Memory B cell (primary cell): Measurements from ENCODE around the gene UST.

Source experiments
- ATAC-seq: fragments of 150-1000 bp; cut with Tn5 transposase; 2 replicates; pipeline ENCODE4 v1.10.0; 2021; ENCODE audit warnings: low read depth, mild to moderate bottlenecking, moderate library complexity
- DNase-seq, 2 donors: peaks; one replicate each; pipeline ENCODE4 v3.0.0; 2022; ENCODE audit warnings: low spot score in 2 of 2
- H3K27ac Mint-ChIP-seq: one replicate; pipeline ENCODE4 v1.8.0; 2022; ENCODE audit warnings: mild to moderate bottlenecking, moderate library complexity, mixed read lengths
- H3K27me3 Mint-ChIP-seq: one replicate; pipeline ENCODE4 v1.8.0; 2022; ENCODE audit warnings: mixed read lengths
- H3K36me3 Mint-ChIP-seq: one replicate; pipeline ENCODE4 v1.8.0; 2022; ENCODE audit warnings: mild to moderate bottlenecking, mixed read lengths
- H3K4me1 Mint-ChIP-seq: one replicate; pipeline ENCODE4 v1.8.0; 2022; ENCODE audit warnings: mixed read lengths
- H3K4me3 Mint-ChIP-seq: one replicate; pipeline ENCODE4 v1.8.0; 2022; ENCODE audit warnings: mild to moderate bottlenecking, moderate library complexity, mixed read lengths
- H3K9me3 Mint-ChIP-seq: one replicate; pipeline ENCODE4 v1.8.0; 2022; ENCODE audit warnings: mixed read lengths

The UST gene

DNA sequence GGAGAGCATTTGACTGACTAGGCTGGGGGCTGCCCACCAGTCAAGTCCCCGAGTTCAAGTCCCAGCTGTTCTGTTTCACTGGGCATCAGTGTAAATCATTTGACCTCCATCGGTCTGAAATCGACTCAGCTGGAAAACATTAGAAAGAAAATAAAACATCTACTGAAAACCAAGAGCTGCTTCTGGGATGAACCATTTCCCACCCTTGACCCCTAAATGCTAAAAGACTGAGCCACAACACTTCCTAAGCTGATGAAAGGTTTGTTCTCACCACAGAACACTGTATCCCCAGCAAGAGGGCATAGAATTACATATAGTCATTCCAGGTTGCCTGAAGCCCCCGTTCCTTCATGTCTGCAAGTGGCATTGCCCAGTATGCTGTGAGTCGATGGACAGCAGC is 333.7 kb downstream of the UST start:
- Mint-ChIP-seq H3K4me1 (peaks cover 4% of the 10 kb centered on the region), H3K27me3 (no peaks in the 10 kb centered on the region), H3K4me3 (no peak overlapping the region), H3K9me3 (no peaks in the 10 kb centered on the region), H3K36me3 (peaks cover 4% of the 10 kb centered on the region), H3K27ac (no peak overlapping the region)
- DNase-seq (no peak), ATAC-seq (no peak)

DNA sequence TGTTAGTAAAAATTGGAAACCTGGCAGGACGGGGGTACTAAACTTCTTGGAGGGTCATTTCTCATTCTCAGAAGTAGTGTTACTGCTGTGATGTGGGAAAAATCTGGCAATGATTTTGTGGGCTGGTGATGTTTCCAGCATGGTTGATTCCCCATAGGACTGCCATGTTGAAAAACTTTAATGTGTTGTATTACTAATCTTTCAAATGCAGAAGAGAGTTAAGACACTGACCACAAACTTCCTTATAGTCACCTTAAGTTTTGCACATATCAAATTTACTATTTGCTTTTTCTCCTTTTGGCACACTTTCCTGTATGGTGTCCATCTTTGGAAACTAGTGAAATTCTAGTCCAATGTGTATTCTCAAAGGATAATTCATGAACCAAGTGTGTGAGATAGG is 334.5 kb downstream of the UST start:
- H3K27ac Mint-ChIP-seq = no peak overlapping the region
- no peaks in the 10 kb centered on the region for H3K9me3 Mint-ChIP-seq
- H3K27me3 Mint-ChIP-seq = no peaks in the 10 kb centered on the region
- H3K4me1 Mint-ChIP-seq = peaks cover 4% of the 10 kb centered on the region
- ATAC-seq (no peak), DNase-seq (no peak)
- peaks cover 4% of the 10 kb centered on the region for H3K36me3 Mint-ChIP-seq
- H3K4me3 Mint-ChIP-seq = no peak overlapping the region

GRCh38 chr6:149082320-149082719 is 335.5 kb downstream of the UST start:
- Mint-ChIP-seq H3K4me3 (no peak overlapping the region), H3K4me1 (peaks cover 4% of the 10 kb centered on the region), H3K36me3 (peaks cover 4% of the 10 kb centered on the region), H3K27me3 (no peaks in the 10 kb centered on the region), H3K9me3 (no peaks in the 10 kb centered on the region), H3K27ac (no peak overlapping the region)
- peak; percentile 90 for ATAC-seq
- DNase-seq = peak; percentile 66 to 67

GRCh38 chr6:149084026-149084425 is 337.2 kb downstream of the UST start:
- no peak overlapping the region for H3K4me3 Mint-ChIP-seq
- DNase-seq (no peak), ATAC-seq (no peak)
- no peak overlapping the region for H3K27ac Mint-ChIP-seq
- H3K36me3 Mint-ChIP-seq = no peaks in the 10 kb centered on the region
- no peaks in the 10 kb centered on the region for H3K27me3 Mint-ChIP-seq
- H3K4me1 Mint-ChIP-seq = peaks cover 4% of the 10 kb centered on the region
- H3K9me3 Mint-ChIP-seq = no peaks in the 10 kb centered on the region

- Mint-ChIP-seq H3K27me3 (no peaks in the 10 kb centered on the region), H3K36me3 (no peaks in the 10 kb centered on the region), H3K4me3 (no peak overlapping the region), H3K27ac (no peak overlapping the region), H3K9me3 (no peaks in the 10 kb centered on the region), H3K4me1 (peaks cover 4% of the 10 kb centered on the region)
- no peak for ATAC-seq
- no peak for DNase-seq
Measured at GRCh38 chr6:149084808-149085556, 338.2 kb downstream of the UST start.

DNA sequence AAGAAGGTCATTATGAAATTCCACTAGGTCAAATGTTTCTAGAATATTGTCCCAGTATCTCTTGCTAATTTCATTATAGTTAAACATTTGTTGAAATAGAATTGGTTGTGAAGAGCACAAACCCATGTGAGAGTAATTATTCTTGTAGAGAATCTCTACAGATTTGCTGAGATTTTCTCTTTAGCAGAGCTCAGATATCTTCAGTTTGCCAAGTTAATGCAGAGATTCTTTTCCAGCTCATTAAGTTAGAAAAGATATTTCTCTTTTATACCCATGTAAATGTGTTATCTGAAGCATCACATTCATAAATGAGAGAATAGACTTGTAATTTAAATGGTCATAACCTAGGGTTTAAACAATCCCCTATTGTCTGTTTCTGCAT is 338.7 kb downstream of the UST start:
- Mint-ChIP-seq H3K36me3 (no peaks in the 10 kb centered on the region), H3K27ac (no peak overlapping the region), H3K27me3 (no peaks in the 10 kb centered on the region), H3K9me3 (no peaks in the 10 kb centered on the region), H3K4me3 (no peak overlapping the region), H3K4me1 (peaks cover 4% of the 10 kb centered on the region)
- DNase-seq (no peak), ATAC-seq (no peak)

DNA sequence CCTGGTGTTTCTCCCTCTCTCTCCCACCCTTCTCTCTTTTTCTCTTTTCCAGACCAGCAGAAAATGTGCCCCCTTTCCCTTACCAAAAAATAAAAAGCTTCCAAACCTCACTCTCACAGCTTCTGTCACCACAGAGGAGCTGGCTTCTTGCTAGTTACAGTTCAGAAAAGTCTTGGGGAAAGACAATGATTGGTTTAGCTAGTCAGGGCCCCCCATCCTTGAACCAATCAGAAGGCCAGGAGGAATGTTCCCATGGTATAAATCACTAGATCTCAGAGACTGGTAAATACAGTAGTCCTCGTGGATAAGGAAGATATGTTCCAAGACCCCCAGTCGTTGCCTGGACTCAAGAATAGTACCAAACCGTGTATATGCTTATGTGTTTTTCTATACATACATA is 339.5 kb downstream of the UST start:
- Mint-ChIP-seq H3K9me3 (no peaks in the 10 kb centered on the region), H3K27ac (no peak overlapping the region), H3K36me3 (no peaks in the 10 kb centered on the region), H3K4me1 (peaks cover 3% of the 10 kb centered on the region), H3K4me3 (no peak overlapping the region), H3K27me3 (no peaks in the 10 kb centered on the region)
- DNase-seq = no peak
- ATAC-seq = no peak

GRCh38 chr6:149087898-149088297 is 341.1 kb downstream of the UST start:
- Mint-ChIP-seq H3K9me3 (no peaks in the 10 kb centered on the region), H3K36me3 (no peaks in the 10 kb centered on the region), H3K27me3 (no peaks in the 10 kb centered on the region), H3K4me3 (no peak overlapping the region), H3K4me1 (no peaks in the 10 kb centered on the region), H3K27ac (no peak overlapping the region)
- DNase-seq (no peak), ATAC-seq (no peak)

DNA sequence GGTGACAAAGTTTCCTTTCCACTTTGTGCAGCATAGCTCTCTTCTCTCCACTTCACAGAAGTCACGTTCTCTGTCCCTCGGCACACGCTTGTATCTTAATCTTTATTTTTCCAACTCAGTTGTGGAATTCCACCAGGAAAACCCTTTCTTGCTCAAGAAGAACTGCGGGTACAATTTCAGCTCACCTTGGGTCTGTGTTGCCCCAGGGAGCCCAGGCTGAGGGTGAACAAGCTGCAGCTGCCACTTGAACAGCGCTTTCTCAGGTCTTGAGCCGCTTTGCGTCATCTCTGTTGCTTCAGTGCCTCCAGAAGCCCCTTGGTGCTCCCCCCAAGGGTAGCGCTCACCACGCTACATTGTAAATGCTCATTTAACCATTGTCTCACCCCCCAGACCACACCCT is 341.5 kb downstream of the UST start:
- DNase-seq (no peak), ATAC-seq (no peak)
- no peaks in the 10 kb centered on the region for H3K36me3 Mint-ChIP-seq
- H3K4me1 Mint-ChIP-seq = no peaks in the 10 kb centered on the region
- H3K9me3 Mint-ChIP-seq = no peaks in the 10 kb centered on the region
- H3K27me3 Mint-ChIP-seq = no peaks in the 10 kb centered on the region
- no peak overlapping the region for H3K27ac Mint-ChIP-seq
- no peak overlapping the region for H3K4me3 Mint-ChIP-seq

DNA sequence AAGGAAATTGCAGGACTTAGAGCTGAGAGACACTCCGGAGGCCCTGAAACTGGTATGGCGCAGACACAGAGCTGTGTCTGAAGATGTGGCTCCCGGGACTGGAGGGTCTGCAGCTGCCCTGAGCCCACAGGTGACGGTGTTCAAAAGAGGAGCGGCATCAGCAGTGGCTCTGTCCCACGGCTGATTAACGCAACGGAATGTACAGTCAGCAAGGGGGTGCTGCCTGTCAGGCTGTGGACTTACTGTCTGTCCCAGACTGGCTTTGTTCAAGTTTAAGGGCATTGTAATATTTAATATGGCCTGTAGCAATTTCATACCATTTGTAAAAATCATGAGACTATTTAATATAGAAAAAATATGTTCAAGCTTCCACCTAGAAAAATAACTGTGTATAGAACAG is 342.7 kb downstream of the UST start:
- Mint-ChIP-seq H3K9me3 (no peaks in the 10 kb centered on the region), H3K4me3 (no peak overlapping the region), H3K4me1 (no peaks in the 10 kb centered on the region), H3K27me3 (peaks cover 2% of the 10 kb centered on the region), H3K36me3 (no peaks in the 10 kb centered on the region), H3K27ac (no peak overlapping the region)
- DNase-seq (no peak), ATAC-seq (no peak)

DNA sequence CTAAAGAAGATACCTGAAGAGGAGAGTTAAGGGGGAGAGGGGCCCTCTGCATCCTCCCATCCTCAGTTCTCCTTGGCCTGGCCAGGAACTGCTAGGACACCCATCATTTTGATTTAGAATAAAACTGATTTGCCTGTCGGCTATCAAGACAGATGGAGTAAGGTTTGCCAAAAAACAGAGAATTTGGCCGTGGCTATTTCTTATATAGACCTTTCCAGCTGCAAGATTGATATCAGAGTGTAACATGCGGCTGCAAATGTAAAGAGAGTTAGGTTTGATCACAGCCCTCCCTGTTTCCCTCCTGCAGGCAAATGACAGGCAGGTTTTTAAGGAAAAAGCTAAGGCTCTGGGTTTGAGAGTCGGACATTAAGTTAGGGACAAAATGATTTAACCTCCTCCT is 344.1 kb downstream of the UST start:
- DNase-seq = no peak
- ATAC-seq = no peak

DNA sequence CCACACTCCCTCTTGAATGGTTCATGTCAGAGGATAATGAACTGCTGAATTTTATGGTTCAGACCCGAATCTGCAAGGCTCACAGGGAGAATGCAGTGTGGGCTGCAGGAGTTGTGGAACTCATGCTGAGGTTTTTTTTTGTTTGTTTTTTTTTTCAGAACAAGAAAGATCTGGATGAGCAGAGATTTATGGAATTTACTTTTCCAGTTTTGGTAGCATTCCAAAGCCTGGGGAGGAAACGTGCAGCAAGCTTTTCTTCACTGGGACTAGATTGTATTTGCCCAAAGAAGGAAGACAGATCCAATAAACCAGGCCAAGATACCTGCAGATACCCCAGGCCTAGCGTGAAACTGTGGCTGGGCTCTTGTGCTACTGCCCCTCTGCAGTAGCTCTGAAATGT is 346.8 kb downstream of the UST start:
- no peak for ATAC-seq
- peaks cover 5% of the 10 kb centered on the region for H3K9me3 Mint-ChIP-seq
- no peak for DNase-seq
- no peaks in the 10 kb centered on the region for H3K36me3 Mint-ChIP-seq
- H3K27ac Mint-ChIP-seq = no peak overlapping the region
- H3K4me3 Mint-ChIP-seq = no peak overlapping the region
- peaks cover 2% of the 10 kb centered on the region for H3K27me3 Mint-ChIP-seq
- H3K4me1 Mint-ChIP-seq = no peaks in the 10 kb centered on the region

More for the DNA sequence above, 344.1 kb downstream of the UST start:
- Mint-ChIP-seq H3K4me1 (no peaks in the 10 kb centered on the region), H3K9me3 (no peaks in the 10 kb centered on the region), H3K27ac (no peak overlapping the region), H3K36me3 (no peaks in the 10 kb centered on the region), H3K27me3 (peaks cover 2% of the 10 kb centered on the region), H3K4me3 (no peak overlapping the region)

DNA sequence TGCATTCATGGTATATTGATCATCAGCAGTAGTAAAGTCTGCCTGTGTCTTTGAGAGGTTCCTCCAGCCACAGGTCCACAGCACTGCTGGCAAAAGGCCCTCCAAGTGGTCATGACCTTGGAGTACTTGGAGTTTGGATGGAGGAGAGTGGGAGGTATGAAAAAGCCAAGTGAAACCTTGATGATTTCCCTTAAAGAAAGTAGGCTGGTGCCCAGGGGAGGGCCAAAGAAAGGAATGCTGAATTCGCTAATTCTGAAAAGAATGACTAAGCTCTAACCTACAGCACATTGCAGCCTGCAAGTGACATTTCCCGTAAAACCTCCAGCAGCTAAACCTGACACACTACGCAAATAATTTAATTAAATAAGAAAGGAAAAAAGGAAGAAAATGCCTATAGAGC is 347.3 kb downstream of the UST start:
- DNase-seq (no peak), ATAC-seq (no peak)
- Mint-ChIP-seq H3K27me3 (peaks cover 2% of the 10 kb centered on the region), H3K36me3 (peaks cover 2% of the 10 kb centered on the region), H3K9me3 (peaks cover 8% of the 10 kb centered on the region), H3K27ac (no peak overlapping the region), H3K4me1 (no peaks in the 10 kb centered on the region), H3K4me3 (no peak overlapping the region)

DNA sequence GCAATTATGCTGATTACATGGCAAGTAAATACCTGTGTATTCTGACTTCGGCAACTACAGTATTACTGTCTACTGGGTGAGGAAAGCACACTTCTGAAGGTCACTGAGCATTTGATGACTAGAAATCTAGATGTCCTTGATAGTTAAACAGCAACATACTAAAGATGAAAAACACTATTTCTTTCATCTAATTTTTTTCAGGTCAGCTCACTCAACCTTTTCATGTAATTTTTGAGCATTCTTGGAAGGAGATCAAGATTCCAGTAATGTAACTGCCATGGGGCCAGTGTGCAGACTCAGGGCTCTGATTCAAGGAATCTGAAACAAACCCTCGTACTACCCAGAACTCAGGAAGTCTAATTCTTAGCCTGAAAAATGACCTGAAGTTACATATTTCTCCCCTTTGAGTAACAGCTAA is 348.1 kb downstream of the UST start:
- no peak for DNase-seq
- Mint-ChIP-seq H3K4me1 (no peaks in the 10 kb centered on the region), H3K36me3 (peaks cover 2% of the 10 kb centered on the region), H3K4me3 (no peak overlapping the region), H3K27ac (no peak overlapping the region), H3K9me3 (peaks cover 8% of the 10 kb centered on the region), H3K27me3 (peaks cover 2% of the 10 kb centered on the region)
- no peak for ATAC-seq

GRCh38 chr6:149095842-149096241 is 349.0 kb downstream of the UST start:
- H3K27me3 Mint-ChIP-seq = peaks cover 2% of the 10 kb centered on the region
- peaks cover 2% of the 10 kb centered on the region for H3K36me3 Mint-ChIP-seq
- ATAC-seq (no peak), DNase-seq (no peak)
- H3K4me1 Mint-ChIP-seq = no peaks in the 10 kb centered on the region
- H3K9me3 Mint-ChIP-seq = peaks cover 8% of the 10 kb centered on the region
- no peak overlapping the region for H3K27ac Mint-ChIP-seq
- H3K4me3 Mint-ChIP-seq = no peak overlapping the region
